CD14-positive monocyte (primary cell): ENCODE data around the gene PLXNA1. TPM values are rescaled to one million over a fixed set of nuclear protein-coding genes. Genes with fewer than 3 reads are reported as not detected.

Experiments
- DNase-seq, 3 donors: peaks; one replicate each; pipeline ENCODE4 v3.0.0-alpha.2; 2011 to 2022
- H2AFZ ChIP-seq: 2 replicates; pipeline ENCODE4 v1.6.0; 2012; ENCODE audit warnings: mild to moderate bottlenecking, low read depth, low read length, inconsistent platforms; ENCODE audit not compliant: insufficient read depth, poor library complexity, severe bottlenecking
- H3K27ac ChIP-seq, 2 donors: 1 replicate in 1 of 2; 2 replicates in 1 of 2; pipeline ENCODE4 v1.5.1; 2012 to 2013; ENCODE audit warnings: low read length in 2 of 2, control low read depth in 1 of 2, inconsistent platforms in 1 of 2, low read depth in 1 of 2, mild to moderate bottlenecking in 1 of 2
- H3K27me3 ChIP-seq, 2 donors: one replicate each; pipeline versions ENCODE4 v1.6.0 to v1.6.1; 2011 to 2013; ENCODE audit warnings: low read length in 2 of 2; ENCODE audit not compliant: control insufficient read depth in 2 of 2, insufficient read depth in 2 of 2
- H3K36me3 ChIP-seq, 2 donors: replicated peaks in 1 of 2; 1 replicate in 1 of 2; 2 replicates in 1 of 2; pipeline versions ENCODE4 v1.5.1 to v1.6.1; 2012 to 2013; ENCODE audit warnings: low read length in 2 of 2, control low read depth in 1 of 2, inconsistent platforms in 1 of 2, mild to moderate bottlenecking in 1 of 2; ENCODE audit not compliant: insufficient read depth in 2 of 2, control insufficient read depth in 1 of 2
- H3K4me1 ChIP-seq, 2 donors: 1 replicate in 1 of 2; 2 replicates in 1 of 2; pipeline versions ENCODE4 v1.5.1 to v1.6.1; 2012 to 2013; ENCODE audit warnings: low read length in 2 of 2, control low read depth in 1 of 2, inconsistent platforms in 1 of 2, mild to moderate bottlenecking in 1 of 2, moderate library complexity in 1 of 2; ENCODE audit not compliant: insufficient read depth in 2 of 2, control insufficient read depth in 1 of 2
- H3K4me2 ChIP-seq: replicated peaks from 2 replicates; pipeline ENCODE3; 2012; ENCODE audit warnings: low read length, moderate library complexity, mild to moderate bottlenecking; ENCODE audit not compliant: poor library complexity, severe bottlenecking; ENCODE audit errors: extremely low read depth
- H3K4me3 ChIP-seq, 3 experiments: fragments of 200-600 bp in 1 of 3; sonication (generic) in 1 of 3; replicated peaks in 1 of 3; 1 replicate in 2 of 3; 2 replicates in 1 of 3; pipeline ENCODE4 v1.5.1; 2011 to 2013; ENCODE audit warnings: low read length in 3 of 3, mild to moderate bottlenecking in 3 of 3, control low read depth in 2 of 3, low read depth in 2 of 3, inconsistent platforms in 1 of 3, moderate library complexity in 1 of 3
- H3K79me2 ChIP-seq: 2 replicates; pipeline ENCODE4 v1.6.0; 2012; ENCODE audit warnings: mild to moderate bottlenecking, control low read depth, inconsistent platforms, low read length, moderate library complexity; ENCODE audit not compliant: insufficient read depth
- H3K9ac ChIP-seq: 2 replicates; pipeline ENCODE4 v1.6.0; 2017; ENCODE audit warnings: low read length, mild to moderate bottlenecking; ENCODE audit not compliant: insufficient read depth, poor library complexity, severe bottlenecking
- H3K9me3 ChIP-seq, 2 donors: replicated peaks in 1 of 2; 1 replicate in 1 of 2; 2 replicates in 1 of 2; pipeline versions ENCODE4 v1.5.1 to v1.6.1; 2012 to 2013; ENCODE audit warnings: low read length in 2 of 2, control low read depth in 1 of 2; ENCODE audit not compliant: control insufficient read depth in 1 of 2, insufficient read depth in 1 of 2
- H4K20me1 ChIP-seq: 2 replicates; pipeline ENCODE4 v1.6.0; 2012; ENCODE audit warnings: mild to moderate bottlenecking, low read length, control low read depth, moderate library complexity; ENCODE audit not compliant: insufficient read depth
- H3K27ac Mint-ChIP-seq, 7 donors: one replicate each; pipeline ENCODE4 v1.8.0; 2020; ENCODE audit warnings: mild to moderate bottlenecking in 7 of 7, mixed read lengths in 7 of 7, moderate library complexity in 6 of 7, inconsistent platforms in 2 of 7
- H3K27me3 Mint-ChIP-seq, 3 donors: one replicate each; pipeline ENCODE4 v1.8.0; 2021 to 2022; ENCODE audit warnings: low read depth in 3 of 3, mild to moderate bottlenecking in 3 of 3, mixed read lengths in 3 of 3, moderate library complexity in 3 of 3, inconsistent platforms in 1 of 3
- H3K36me3 Mint-ChIP-seq, 2 donors: one replicate each; pipeline ENCODE4 v1.8.0; 2020; ENCODE audit warnings: mixed read lengths in 2 of 2, inconsistent platforms in 1 of 2, mild to moderate bottlenecking in 1 of 2
- H3K4me1 Mint-ChIP-seq: one replicate; pipeline ENCODE4 v1.8.0; 2020; ENCODE audit warnings: mild to moderate bottlenecking, mixed read lengths
- H3K4me3 Mint-ChIP-seq, 2 donors: one replicate each; pipeline ENCODE4 v1.8.0; 2020; ENCODE audit warnings: mild to moderate bottlenecking in 2 of 2, mixed read lengths in 2 of 2, moderate library complexity in 1 of 2
- H3K9me3 Mint-ChIP-seq, 7 donors: one replicate each; pipeline ENCODE4 v1.8.0; 2020 to 2022; ENCODE audit warnings: mixed read lengths in 7 of 7, mild to moderate bottlenecking in 6 of 7, moderate library complexity in 6 of 7, inconsistent platforms in 2 of 7
- CTCF ChIP-seq: fragments of 200-600 bp; IDR thresholded peaks from one replicate; pipeline ENCODE4 v1.8.0; 2022; ENCODE audit warnings: antibody characterized with exemption, mild to moderate bottlenecking
- WGBS: methylation state at CpG from one replicate; pipeline ENCODE4 v1.1.5; 2013; ENCODE audit warnings: missing lambda C conversion rate; ENCODE audit not compliant: insufficient coverage; 5-methylcytosine and 5-hydroxymethylcytosine counted together
- intact Hi-C, 2 donors: fragments of 100-400 bp; cut with micrococcal nuclease; formaldehyde crosslinking; loops; one replicate each; pipeline versions ENCODE4 v1.15.0 to v1.15.1; 2023
- polyA plus RNA-seq, 3 donors: library from polyadenylated mRNA; depleted of rRNA in 1 of 3; unstranded in 2 of 3; stranded (reverse) in 1 of 3; fragments of 300-500 nt in 2 of 3; fragments of >200 nt in 1 of 3; fragmentation: Illumina TruSeq in 2 of 3; gene quantifications; 1 replicate in 2 of 3; 2 replicates in 1 of 3; pipeline ENCODE4 v1.2.3, GENCODE V29; 2012 to 2021

PLXNA1 gene
- polyA plus RNA-seq, 3 donors = 2.7 TPM; not detected in 2

- H3K4me3 Mint-ChIP-seq = no peak overlapping the region
- TF ChIP-seq CTCF = no peak
- DNase-seq = no peak
- Histone ChIP-seq H3K4me2 (no peak overlapping the region), H2AFZ (no peak overlapping the region), H3K4me1 (no peaks in the 10 kb centered on the region), H3K79me2 (no peaks in the 10 kb centered on the region), H4K20me1 (no peaks in the 10 kb centered on the region), H3K4me3 (no peak overlapping the region), H3K9ac (no peak overlapping the region), H3K36me3 (no peaks in the 10 kb centered on the region), H3K27ac (no peak overlapping the region), H3K9me3 (no peaks in the 10 kb centered on the region), H3K27me3 (no peaks in the 10 kb centered on the region)
- H3K27me3 Mint-ChIP-seq = peaks cover 7 to 22% (median 21%) of the 10 kb centered on the region in 3 donors
- intact Hi-C loops = no loop called here
- 94% methylated on average over 10 of the region's 14 CpGs for WGBS
- no peaks in the 10 kb centered on the region for H3K36me3 Mint-ChIP-seq
- no peaks in the 10 kb centered on the region for H3K4me1 Mint-ChIP-seq
- H3K9me3 Mint-ChIP-seq = no peaks in the 10 kb centered on the region
- H3K27ac Mint-ChIP-seq = no peak overlapping the region
These were observed 24.9 kb upstream of the PLXNA1 start for GRCh38 chr3:126957776-126958637.

- WGBS = 88% methylated on average over 10 of the region's 10 CpGs
- TF ChIP-seq CTCF = no peak
- Mint-ChIP-seq H3K27ac (peak overlapping the region in 1 of 7 donors; percentile 35), H3K27me3 (peaks cover 7 to 22% (median 20%) of the 10 kb centered on the region in 3 donors), H3K4me3 (no peak overlapping the region), H3K9me3 (no peaks in the 10 kb centered on the region), H3K4me1 (no peaks in the 10 kb centered on the region), H3K36me3 (no peaks in the 10 kb centered on the region)
- Histone ChIP-seq H3K36me3 (no peaks in the 10 kb centered on the region), H3K9me3 (no peaks in the 10 kb centered on the region), H3K9ac (no peak overlapping the region), H3K27ac (no peak overlapping the region), H3K4me1 (no peaks in the 10 kb centered on the region), H3K79me2 (no peaks in the 10 kb centered on the region), H3K4me2 (no peak overlapping the region), H3K4me3 (no peak overlapping the region), H3K27me3 (no peaks in the 10 kb centered on the region), H4K20me1 (no peaks in the 10 kb centered on the region), H2AFZ (no peak overlapping the region)
- intact Hi-C loops = no loop called here
- no peak for DNase-seq
These were observed 24.3 kb upstream of the PLXNA1 start for GRCh38 chr3:126958638-126959085.
